Superior temporal gyrus (tissue), 1 donor: Measurements from ENCODE around the gene RASGRP3.

Experiments used
- DNase-seq: peaks from one replicate; pipeline ENCODE4 v3.0.0-alpha.2; 2016; ENCODE audit errors: extremely low spot score

Gene RASGRP3

GRCh38 chr2:33521791-33522281 is 45.4 kb downstream of the RASGRP3 start:
- DNase-seq, result peak; percentile 63

GRCh38 chr2:33522576-33522975 is 46.1 kb downstream of the RASGRP3 start:
- no peak for DNase-seq

- DNase-seq, result no peak
Measured at GRCh38 chr2:33525666-33526065, 49.2 kb downstream of the RASGRP3 start.

- no peak for DNase-seq
Measured at GRCh38 chr2:33526132-33526531, 49.7 kb downstream of the RASGRP3 start.

- DNase-seq, result no peak
Measured at GRCh38 chr2:33526921-33527320, 50.5 kb downstream of the RASGRP3 start.

- no peak for DNase-seq
Measured at GRCh38 chr2:33528441-33528950, 52.0 kb downstream of the RASGRP3 start.

GRCh38 chr2:33529771-33530481 is 53.5 kb downstream of the RASGRP3 start:
- no peak for DNase-seq

GRCh38 chr2:33530690-33531548 is 54.5 kb downstream of the RASGRP3 start:
- DNase-seq, result no peak

GRCh38 chr2:33531549-33532059 is 55.2 kb downstream of the RASGRP3 start:
- no peak for DNase-seq

GRCh38 chr2:33532146-33532545 is 55.7 kb downstream of the RASGRP3 start:
- DNase-seq, result no peak

- DNase-seq, result no peak
Measured at GRCh38 chr2:33532966-33533365, 56.5 kb downstream of the RASGRP3 start.

GRCh38 chr2:33535421-33535820 is 59.0 kb downstream of the RASGRP3 start:
- DNase-seq, result no peak

GRCh38 chr2:33541243-33541642 is 64.8 kb downstream of the RASGRP3 start:
- no peak for DNase-seq

GRCh38 chr2:33550206-33550605 is 73.8 kb downstream of the RASGRP3 start:
- DNase-seq, result no peak

GRCh38 chr2:33552758-33553461 is 76.5 kb downstream of the RASGRP3 start:
- no peak for DNase-seq

- DNase-seq, result no peak
Measured at GRCh38 chr2:33555681-33556080, 79.2 kb downstream of the RASGRP3 start.

- DNase-seq, result no peak
Measured at GRCh38 chr2:33559328-33559727, 82.9 kb downstream of the RASGRP3 start.

GRCh38 chr2:33560017-33560416 is 83.6 kb downstream of the RASGRP3 start:
- DNase-seq, result no peak

GRCh38 chr2:33561872-33562271 is 85.4 kb downstream of the RASGRP3 start:
- DNase-seq, result no peak

GRCh38 chr2:33570681-33571080 is 94.2 kb downstream of the RASGRP3 start:
- DNase-seq, result no peak

GRCh38 chr2:33573657-33574056 is 97.2 kb downstream of the RASGRP3 start:
- DNase-seq, result no peak

GRCh38 chr2:33577084-33577483 is 100.6 kb downstream of the RASGRP3 start:
- peak; percentile 80 for DNase-seq
